SJSA1 (cell line): Measurements from ENCODE around the gene CDC42SE1. TPM values are rescaled to one million over a fixed set of nuclear protein-coding genes. Genes with fewer than 3 reads are reported as not detected.

Source experiments
- DNase-seq, 2 experiments: peaks; one replicate each; pipeline ENCODE4 v3.0.0-alpha.2; 2015 to 2020; ENCODE audit warnings: low spot score in 2 of 2, low read depth in 1 of 2
- H3K27ac ChIP-seq: fragments of 250-450 bp; sonication (Bioruptor Pico); 2 replicates; pipeline ENCODE4 v1.5.1; 2020; ENCODE audit warnings: mild to moderate bottlenecking, moderate library complexity
- H3K27me3 ChIP-seq: fragments of 250-450 bp; sonication (Bioruptor Pico); replicated peaks from 2 replicates; pipeline ENCODE4 v1.5.1; 2020; ENCODE audit warnings: mild to moderate bottlenecking, moderate library complexity
- H3K36me3 ChIP-seq: fragments of 250-450 bp; sonication (Bioruptor Pico); 2 replicates; pipeline ENCODE4 v1.5.1; 2020; ENCODE audit warnings: mild to moderate bottlenecking
- H3K4me1 ChIP-seq: fragments of 250-450 bp; sonication (Bioruptor Pico); replicated peaks from 2 replicates; pipeline ENCODE4 v1.6.1; 2021; ENCODE audit warnings: mild to moderate bottlenecking
- H3K4me3 ChIP-seq: fragments of 250-450 bp; sonication (Bioruptor Pico); 2 replicates; pipeline ENCODE4 v1.5.1; 2020; ENCODE audit warnings: mild to moderate bottlenecking
- H3K9me3 ChIP-seq: fragments of 250-450 bp; sonication (Bioruptor Pico); replicated peaks from 2 replicates; pipeline ENCODE4 v1.5.1; 2020; ENCODE audit warnings: mild to moderate bottlenecking
- total RNA-seq: library from RNA; depleted of rRNA; stranded (reverse); fragments of >200 nt; shearing (Covaris generic); gene quantifications from 2 replicates; pipeline ENCODE4 v1.2.3, GENCODE V29; 2014

Gene CDC42SE1
- total RNA-seq, 1 experiment from 2014 or later, result 67.2 TPM

- Histone ChIP-seq H3K27ac (no peak overlapping the region), H3K4me1 (peaks cover 12% of the 10 kb centered on the region), H3K27me3 (no peaks in the 10 kb centered on the region), H3K36me3 (no peaks in the 10 kb centered on the region; the same call in 1 of the 2 replicates), H3K9me3 (no peaks in the 10 kb centered on the region), H3K4me3 (no peak overlapping the region)
- no peak for DNase-seq
Measured at GRCh38 chr1:151043163-151043562, 16.3 kb downstream of the CDC42SE1 start.

- Histone ChIP-seq H3K4me3 (no peak overlapping the region), H3K27me3 (no peaks in the 10 kb centered on the region), H3K27ac (no peak overlapping the region), H3K4me1 (no peaks in the 10 kb centered on the region), H3K9me3 (no peaks in the 10 kb centered on the region), H3K36me3 (peaks cover 9% of the 10 kb centered on the region)
- DNase-seq, result no peak
Measured at GRCh38 chr1:151039521-151039920, 19.9 kb downstream of the CDC42SE1 start.

- Histone ChIP-seq H3K4me3 (no peak overlapping the region), H3K36me3 (peaks cover 14% of the 10 kb centered on the region), H3K27me3 (no peaks in the 10 kb centered on the region), H3K27ac (no peak overlapping the region), H3K4me1 (no peaks in the 10 kb centered on the region), H3K9me3 (no peaks in the 10 kb centered on the region)
- DNase-seq, result no peak
Measured at GRCh38 chr1:151037032-151037431, 22.4 kb downstream of the CDC42SE1 start.

GRCh38 chr1:151036356-151036755 lies 23.1 kb downstream of the CDC42SE1 start, which contains the start of gene BNIPL:
Gene BNIPL, plus strand, starts transcription at chr1:151036586. Its CDS starts 140 bp downstream, at chr1:151036726.
- no peaks in the 10 kb centered on the region for H3K9me3 ChIP-seq
- H3K36me3 ChIP-seq, result peaks cover 21% of the 10 kb centered on the region
- H3K4me1 ChIP-seq, result no peaks in the 10 kb centered on the region
- no peak within 1 kb of the TSS for H3K4me3 ChIP-seq
- DNase-seq, result no peak
- H3K27me3 ChIP-seq, result no peaks in the 10 kb centered on the region
- no peak within 1 kb of the TSS for H3K27ac ChIP-seq

GRCh38 chr1:151035167-151035566 lies 24.3 kb downstream of the CDC42SE1 start:
- H3K9me3 ChIP-seq, result no peaks in the 10 kb centered on the region
- no peak overlapping the region for H3K4me3 ChIP-seq
- peaks cover 27% of the 10 kb centered on the region for H3K36me3 ChIP-seq
- no peaks in the 10 kb centered on the region for H3K27me3 ChIP-seq
- DNase-seq, result no peak
- H3K27ac ChIP-seq, result no peak overlapping the region
- H3K4me1 ChIP-seq, result no peaks in the 10 kb centered on the region

GRCh38 chr1:151032164-151032563 lies 27.3 kb downstream of the CDC42SE1 start:
- no peak for DNase-seq
- H3K9me3 ChIP-seq, result no peaks in the 10 kb centered on the region
- H3K27me3 ChIP-seq, result no peaks in the 10 kb centered on the region
- no peak overlapping the region for H3K4me3 ChIP-seq
- no peak overlapping the region for H3K27ac ChIP-seq
- no peaks in the 10 kb centered on the region for H3K4me1 ChIP-seq
- H3K36me3 ChIP-seq, result peaks cover 36% of the 10 kb centered on the region

- no peaks in the 10 kb centered on the region for H3K9me3 ChIP-seq
- no peak for DNase-seq
- no peaks in the 10 kb centered on the region for H3K27me3 ChIP-seq
- H3K27ac ChIP-seq, result no peak overlapping the region
- H3K4me3 ChIP-seq, result no peak overlapping the region
- H3K4me1 ChIP-seq, result no peaks in the 10 kb centered on the region
- peaks cover 28% of the 10 kb centered on the region for H3K36me3 ChIP-seq
Measured at GRCh38 chr1:151026460-151026859, 33.0 kb downstream of the CDC42SE1 start.

GRCh38 chr1:151024540-151025146 lies 34.8 kb downstream of the CDC42SE1 start:
- no peaks in the 10 kb centered on the region for H3K27me3 ChIP-seq
- H3K4me1 ChIP-seq, result no peaks in the 10 kb centered on the region
- H3K9me3 ChIP-seq, result no peaks in the 10 kb centered on the region
- H3K36me3 ChIP-seq, result peaks cover 22% of the 10 kb centered on the region
- no peak overlapping the region for H3K27ac ChIP-seq
- peak; percentile 44 to 74 for DNase-seq
- no peak overlapping the region for H3K4me3 ChIP-seq

- peaks cover 7% of the 10 kb centered on the region for H3K4me1 ChIP-seq
- no peak for DNase-seq
- H3K9me3 ChIP-seq, result no peaks in the 10 kb centered on the region
- H3K27me3 ChIP-seq, result no peaks in the 10 kb centered on the region
- no peak overlapping the region for H3K27ac ChIP-seq
- peaks cover 10% of the 10 kb centered on the region for H3K36me3 ChIP-seq
- no peak overlapping the region for H3K4me3 ChIP-seq
Measured at GRCh38 chr1:151013518-151013917, 45.9 kb downstream of the CDC42SE1 start.

GRCh38 chr1:151012684-151013471 lies 46.5 kb downstream of the CDC42SE1 start:
- Histone ChIP-seq H3K4me3 (no peak overlapping the region), H3K4me1 (peaks cover 8% of the 10 kb centered on the region), H3K27me3 (no peaks in the 10 kb centered on the region), H3K27ac (no peak overlapping the region), H3K36me3 (peaks cover 4% of the 10 kb centered on the region), H3K9me3 (no peaks in the 10 kb centered on the region)
- no peak for DNase-seq

- Histone ChIP-seq H3K27ac (no peak overlapping the region), H3K4me1 (peaks cover 24% of the 10 kb centered on the region), H3K27me3 (no peaks in the 10 kb centered on the region), H3K4me3 (no peak overlapping the region), H3K36me3 (peaks cover 2% of the 10 kb centered on the region; the same call in 1 of the 2 replicates), H3K9me3 (no peaks in the 10 kb centered on the region)
- no peak for DNase-seq
Measured at GRCh38 chr1:151011154-151011850, 48.1 kb downstream of the CDC42SE1 start.

- H3K27ac ChIP-seq, result no peak overlapping the region
Measured at GRCh38 chr1:151010346-151010726, 49.1 kb downstream of the CDC42SE1 start.

GRCh38 chr1:151009674-151010345 lies 49.6 kb downstream of the CDC42SE1 start:
- DNase-seq, result no peak
- H3K27me3 ChIP-seq, result no peaks in the 10 kb centered on the region
- no peak overlapping the region for H3K4me3 ChIP-seq
- no peaks in the 10 kb centered on the region for H3K9me3 ChIP-seq
- H3K4me1 ChIP-seq, result peaks cover 32% of the 10 kb centered on the region
- no peak overlapping the region for H3K27ac ChIP-seq
- H3K36me3 ChIP-seq, result peaks cover 2% of the 10 kb centered on the region; the same call in 1 of the 2 replicates

More at GRCh38 chr1:151010346-151010726, 49.1 kb downstream of the CDC42SE1 start:
- Histone ChIP-seq H3K27me3 (no peaks in the 10 kb centered on the region), H3K9me3 (no peaks in the 10 kb centered on the region), H3K4me3 (no peak overlapping the region), H3K4me1 (peaks cover 32% of the 10 kb centered on the region), H3K36me3 (peaks cover 2% of the 10 kb centered on the region; the same call in 1 of the 2 replicates)
- DNase-seq, result no peak
